Adrenal gland (tissue), 5 donors: ENCODE results near the gene PARD3B.

Source experiments
- CTCF ChIP-seq, 6 experiments: fragments of 450-650 bp in 4 of 6; fragments of 200-600 bp in 2 of 6; sonication (generic) in 1 of 6; IDR thresholded peaks; 1 replicate in 5 of 6; 2 replicates in 1 of 6; pipeline versions ENCODE4 v1.5.1 to v1.8.0; 2016 to 2021; ENCODE audit warnings: antibody characterized with exemption in 6 of 6, mild to moderate bottlenecking in 2 of 6, moderate library complexity in 1 of 6
- POLR2A ChIP-seq, 2 donors: fragments of 450-650 bp; IDR thresholded peaks; one replicate each; pipeline ENCODE4 v1.6.1; 2017; ENCODE audit warnings: antibody characterized with exemption in 2 of 2, mild to moderate bottlenecking in 2 of 2, moderate library complexity in 1 of 2
- donor health status: DM: no; HTN: no; CAD: no.

DNA sequence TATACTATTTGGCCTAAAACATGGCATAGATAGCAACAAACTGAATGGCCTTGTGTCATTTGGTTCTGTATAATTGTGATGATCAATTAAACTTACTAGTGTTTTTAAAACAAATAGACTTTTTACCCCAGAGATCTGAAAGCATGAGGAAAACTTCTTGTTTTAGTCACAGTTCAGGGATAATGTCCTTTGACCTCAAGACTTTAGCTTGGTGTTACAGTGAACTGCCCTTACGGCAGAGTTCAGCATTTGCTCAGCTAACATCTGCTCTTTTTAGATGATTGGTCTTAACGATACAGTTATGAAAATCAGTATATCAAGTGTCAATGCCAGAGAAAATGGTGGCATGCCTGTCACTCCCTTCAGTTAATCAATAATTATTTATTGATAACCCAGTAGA, 429.2 kb downstream of the PARD3B start:
- no peak for TF ChIP-seq CTCF (IDR thresholded peaks at IDR 0.05)
- no peak for TF ChIP-seq POLR2A (IDR thresholded peaks at IDR 0.05)
